K562 (cell line): ENCODE data around the gene GNG7. TPM values are rescaled to one million over a fixed set of nuclear protein-coding genes. Genes with fewer than 3 reads are reported as not detected.

Experiments
- ATAC-seq: fragments of 200-7000 bp; cut with Tn5 transposase; 3 replicates; pipeline ENCODE4 v1.9.1; 2020; ENCODE audit warnings: moderate library complexity
- BruUV-seq: library from RNA; stranded (reverse); fragments of 400-500 nt; replicated peaks from 2 replicates; lab custom pipeline; 2021; lab: Mats Ljungman, UMichigan
- CTCF ChIA-PET: fragments of 300-600 bp; formaldehyde crosslinking; extraction: SDS; loops from one replicate; lab custom pipeline; 2021; ENCODE audit warnings: low intra/inter-chr PET ratio; lab: Yijun Ruan, JAX
- POLR2A ChIA-PET: fragments of 300-600, 350-650 bp; sonication (Branson Sonifier 250); formaldehyde crosslinking; extraction: SDS; loops from one replicate; lab custom pipeline; 2021; ENCODE audit warnings: antibody characterized with exemption, inconsistent platforms; lab: Yijun Ruan, JAX
- DNase-seq, 4 experiments: peaks; one replicate each; pipeline versions ENCODE4 v3.0.0 to v3.0.0-alpha.2; 2011 to 2018; ENCODE audit warnings: low spot score in 3 of 4, mixed read lengths in 3 of 4; ENCODE audit errors: extremely low read depth in 1 of 4
- FAIRE-seq: peaks from 2 replicates; lab custom pipeline; 2011; peaks lifted over from hg19 to GRCh38; lab: Jason Lieb, UNC
- H2AFZ ChIP-seq: 2 replicates; pipeline ENCODE4 v1.6.0; 2011; ENCODE audit warnings: low read depth, low read length, control low read depth, inconsistent platforms
- H3K27ac ChIP-seq: fragments of 200-600 bp; 3 replicates; pipeline ENCODE4 v1.8.0; 2011; ENCODE audit warnings: low read depth, mild to moderate bottlenecking, control low read depth, inconsistent platforms, low read length, moderate library complexity, mixed read lengths; ENCODE audit errors: extremely low read depth
- H3K27me3 ChIP-seq, 2 experiments: fragments of 300-600 bp in 1 of 2; 2 replicates in 1 of 2; 3 replicates in 1 of 2; pipeline versions ENCODE4 v1.6.0 to v1.8.0; 2011; ENCODE audit warnings: inconsistent platforms in 2 of 2, low read length in 2 of 2, mild to moderate bottlenecking in 1 of 2, mixed read lengths in 1 of 2, moderate library complexity in 1 of 2; ENCODE audit not compliant: control insufficient read depth in 2 of 2, insufficient read depth in 2 of 2
- H3K36me3 ChIP-seq: fragments of 300-600 bp; 3 replicates; pipeline ENCODE4 v1.8.0; 2011; ENCODE audit warnings: mild to moderate bottlenecking, low read length, inconsistent platforms; ENCODE audit not compliant: control insufficient read depth, insufficient read depth
- H3K4me1 ChIP-seq, 2 experiments: fragments of 200-600 bp in 1 of 2; replicated peaks in 1 of 2; 2 replicates in 1 of 2; 3 replicates in 1 of 2; pipeline versions ENCODE4 v1.5.1 to v1.8.0; 2011; ENCODE audit warnings: inconsistent platforms in 2 of 2, low read length in 2 of 2, mild to moderate bottlenecking in 1 of 2, mixed read lengths in 1 of 2, moderate library complexity in 1 of 2; ENCODE audit not compliant: control insufficient read depth in 2 of 2, insufficient read depth in 2 of 2
- H3K4me2 ChIP-seq: 2 replicates; pipeline ENCODE4 v1.6.1; 2011; ENCODE audit warnings: low read length, control low read depth, inconsistent platforms, mixed read lengths; ENCODE audit not compliant: insufficient read depth
- H3K4me3 ChIP-seq: fragments of 200-600 bp; sonication (generic), shearing (Covaris generic); 2 replicates; pipeline ENCODE4 v1.5.1; 2016; ENCODE audit warnings: control low read depth, inconsistent platforms
- H3K79me2 ChIP-seq: fragments of 200-600 bp; 3 replicates; pipeline ENCODE4 v1.8.0; 2011; ENCODE audit warnings: low read length, inconsistent platforms; ENCODE audit not compliant: control insufficient read depth, insufficient read depth
- H3K9ac ChIP-seq, 2 experiments: 2 replicates each; pipeline versions ENCODE4 v1.6.0 to v1.6.1; 2011; ENCODE audit warnings: low read depth in 2 of 2, low read length in 2 of 2, control low read depth in 1 of 2, inconsistent platforms in 1 of 2, mild to moderate bottlenecking in 1 of 2, mixed read lengths in 1 of 2; ENCODE audit not compliant: insufficient read depth in 1 of 2
- H3K9me1 ChIP-seq: one replicate; pipeline ENCODE4 v1.6.0; 2011; ENCODE audit warnings: inconsistent platforms, mild to moderate bottlenecking, low read length, moderate library complexity; ENCODE audit not compliant: control insufficient read depth, insufficient read depth
- H3K9me3 ChIP-seq: replicated peaks from 2 replicates; pipeline ENCODE4 v1.5.1; 2011; ENCODE audit warnings: low read depth, low read length, inconsistent platforms; ENCODE audit not compliant: control insufficient read depth, insufficient read depth
- H4K20me1 ChIP-seq: replicated peaks from 2 replicates; pipeline ENCODE4 v1.6.1; 2011; ENCODE audit warnings: low read length, inconsistent platforms, mixed read lengths; ENCODE audit not compliant: control insufficient read depth, insufficient read depth
- CXXC5 ChIP-seq: fragments of 250-450 bp; sonication (Bioruptor Pico); IDR thresholded peaks from 2 replicates; pipeline ENCODE4 v1.8.0; 2022; ENCODE audit warnings: inconsistent platforms, mild to moderate bottlenecking, moderate library complexity
- MBD1 ChIP-seq: fragments of 250-450 bp; sonication (Bioruptor Pico); IDR thresholded peaks from 2 replicates; pipeline ENCODE4 v1.8.0; 2022; ENCODE audit warnings: inconsistent platforms
- SMARCE1 ChIP-seq: fragments of 450-650 bp; IDR thresholded peaks from 2 replicates; pipeline ENCODE4 v1.7.1; 2016; ENCODE audit warnings: mild to moderate bottlenecking
- ZNF324 ChIP-seq: fragments of 250-450 bp; sonication (Bioruptor Pico); IDR thresholded peaks from 2 replicates; pipeline ENCODE4 v1.4.0; 2020; ENCODE audit warnings: mild to moderate bottlenecking
- WGBS: fragments of 100-300 bp; shearing (Covaris generic); methylation state at CpG from one replicate; pipeline ENCODE4 v1.1.6; 2016; ENCODE audit warnings: low coverage, mixed read lengths; ENCODE audit not compliant: insufficient coverage; ENCODE audit errors: missing lambda C conversion rate; 5-methylcytosine and 5-hydroxymethylcytosine counted together
- in situ Hi-C: fragments of 300-500 bp; cut with MboI; formaldehyde crosslinking; loops from 4 replicates; pipeline ENCODE4 v1.15.0; 2018; ENCODE audit warnings: inconsistent platforms, mixed read lengths
- intact Hi-C: fragments of 100-400 bp; cut with micrococcal nuclease; formaldehyde crosslinking; loops from 2 replicates; pipeline ENCODE4 v1.14.2; 2022
- polyA plus RNA-seq, 8 experiments: library from polyadenylated mRNA; depleted of rRNA in 4 of 8; stranded (reverse) in 5 of 8; unstranded in 3 of 8; fragments of >200 nt; fragmentation: Nextera tagmentation in 2 of 8; fragmentation: Illumina TruSeq in 1 of 8; extraction: Ambion mirVana in 2 of 8; extraction: Trizol in 1 of 8; gene quantifications; 2 replicates each; pipeline versions ENCODE4 v1.2.1 to v1.2.3, GENCODE V29; 2011 to 2014; ENCODE audit warnings: inconsistent platforms in 1 of 8, missing spikeins in 1 of 8
- total RNA-seq, 7 experiments: library from RNA; depleted of rRNA in 6 of 7; stranded (reverse); fragments of >200 nt in 6 of 7; fragmentation: Illumina TruSeq in 2 of 7; extraction: Trizol in 2 of 7; gene quantifications; 2 replicates each; pipeline versions ENCODE4 v1.2.1 to v1.2.3, GENCODE V29; 2011 to 2021; ENCODE audit warnings: low replicate concordance in 1 of 7
- TF ChIP-seq, protein P1 (sequence below): sonication (generic); formaldehyde crosslinking; IDR thresholded peaks from 2 replicates; pipeline ENCODE4 v1.8.0; 2023; ENCODE audit warnings: mild to moderate bottlenecking, missing genetic modification reagents
- TF ChIP-seq, protein P2 (sequence below), 2 experiments: fragments of 450-650 bp in 1 of 2; sonication (generic) in 1 of 2; formaldehyde crosslinking in 1 of 2; IDR thresholded peaks; 2 replicates each; pipeline versions ENCODE4 v1.7.1 to v1.9.0; 2016 to 2022; ENCODE audit warnings: inconsistent platforms in 1 of 2, mild to moderate bottlenecking in 1 of 2, missing genetic modification reagents in 1 of 2
- TF ChIP-seq, protein P3 (sequence below): fragments of 450-650 bp; IDR thresholded peaks from one replicate; pipeline ENCODE4 v1.6.1; 2018; ENCODE audit warnings: mild to moderate bottlenecking, moderate library complexity; ENCODE audit not compliant: partially characterized antibody

Gene GNG7
- total and polyA plus RNA-seq, 9 of the 15 experiments (the other 6 are each of a cell fraction or from before 2014, with no cell fraction given), result 0.01 to 0.20 (median 0.06) TPM; not detected in 1

DNA sequence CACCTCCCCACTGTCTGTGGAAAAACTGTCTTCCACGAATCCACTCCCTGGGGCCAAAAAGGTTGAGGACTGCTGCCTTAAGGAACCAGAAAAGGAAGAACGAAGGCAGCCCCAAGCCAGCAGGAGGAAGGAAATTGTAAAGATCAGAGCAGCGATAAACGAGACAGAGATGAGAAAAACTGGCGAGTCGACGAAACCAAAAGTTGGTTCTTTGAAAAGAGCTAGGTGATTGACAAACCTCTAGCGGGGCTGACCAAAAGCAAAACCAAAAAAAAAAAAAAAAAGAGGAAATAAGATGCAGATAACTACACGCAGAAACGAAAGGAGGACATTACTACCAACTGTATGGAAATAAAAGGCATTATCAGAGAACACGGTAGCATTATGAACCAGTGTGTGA, 149.6 kb downstream of the GNG7 start:
- Histone ChIP-seq H3K4me2 (peak overlapping the region; percentile 65), H3K79me2 (no peaks in the 10 kb centered on the region), H3K4me3 (peak overlapping the region; percentile 0; the same call in 1 of the 2 replicates), H3K27ac (peak overlapping the region; percentile 23; the same call in 1 of the 3 replicates), H3K9me3 (no peaks in the 10 kb centered on the region; the same call in 1 of the 2 replicates), H3K36me3 (no peaks in the 10 kb centered on the region), H2AFZ (peak overlapping the region; percentile 71), H3K9me1 (no peaks in the 10 kb centered on the region), H3K27me3 (peaks cover 5 to 22% of the 10 kb centered on the region in 2 experiments; a peak in 3 of 5 replicates), H4K20me1 (no peaks in the 10 kb centered on the region), H3K4me1 (peaks cover 0 to 28% of the 10 kb centered on the region in 2 experiments; a peak in 2 of 5 replicates), H3K9ac (no peak overlapping the region; a peak in 1 of 4 replicates)
- CTCF ChIA-PET, result interaction anchor here (0.6 kb wide), 1 partner anchor 19 kb away, joined by 4 read pairs; no protein-coding TSS in a partner anchor
- peak in 1 of 4 experiments; percentile 14 for DNase-seq
- BruUV-seq, result no TSS peak
- no peak for ATAC-seq
- FAIRE-seq, result no peak
- in situ Hi-C loops, result no loop called here
- intact Hi-C loops, result no loop called here
- POLR2A ChIA-PET, result interaction anchor here (0.6 to 1.3 kb wide), 4 partner anchors 10 to 141 kb away, joined by 3 to 12 read pairs (median 4); partner anchors contain the start of gene GADD45B
- WGBS, result under 1% methylated on average over 10 of the region's 11 CpGs
- peak; percentile 79; the same call in 1 of the 2 replicates for TF ChIP-seq SMARCE1
- TF ChIP-seq, protein P1, sequence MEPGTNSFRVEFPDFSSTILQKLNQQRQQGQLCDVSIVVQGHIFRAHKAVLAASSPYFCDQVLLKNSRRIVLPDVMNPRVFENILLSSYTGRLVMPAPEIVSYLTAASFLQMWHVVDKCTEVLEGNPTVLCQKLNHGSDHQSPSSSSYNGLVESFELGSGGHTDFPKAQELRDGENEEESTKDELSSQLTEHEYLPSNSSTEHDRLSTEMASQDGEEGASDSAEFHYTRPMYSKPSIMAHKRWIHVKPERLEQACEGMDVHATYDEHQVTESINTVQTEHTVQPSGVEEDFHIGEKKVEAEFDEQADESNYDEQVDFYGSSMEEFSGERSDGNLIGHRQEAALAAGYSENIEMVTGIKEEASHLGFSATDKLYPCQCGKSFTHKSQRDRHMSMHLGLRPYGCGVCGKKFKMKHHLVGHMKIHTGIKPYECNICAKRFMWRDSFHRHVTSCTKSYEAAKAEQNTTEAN (CRISPR knock-in tag), result no peak
- TF ChIP-seq CXXC5, result peak; percentile 39; the same call in 1 of the 2 replicates
- TF ChIP-seq, protein P2, sequence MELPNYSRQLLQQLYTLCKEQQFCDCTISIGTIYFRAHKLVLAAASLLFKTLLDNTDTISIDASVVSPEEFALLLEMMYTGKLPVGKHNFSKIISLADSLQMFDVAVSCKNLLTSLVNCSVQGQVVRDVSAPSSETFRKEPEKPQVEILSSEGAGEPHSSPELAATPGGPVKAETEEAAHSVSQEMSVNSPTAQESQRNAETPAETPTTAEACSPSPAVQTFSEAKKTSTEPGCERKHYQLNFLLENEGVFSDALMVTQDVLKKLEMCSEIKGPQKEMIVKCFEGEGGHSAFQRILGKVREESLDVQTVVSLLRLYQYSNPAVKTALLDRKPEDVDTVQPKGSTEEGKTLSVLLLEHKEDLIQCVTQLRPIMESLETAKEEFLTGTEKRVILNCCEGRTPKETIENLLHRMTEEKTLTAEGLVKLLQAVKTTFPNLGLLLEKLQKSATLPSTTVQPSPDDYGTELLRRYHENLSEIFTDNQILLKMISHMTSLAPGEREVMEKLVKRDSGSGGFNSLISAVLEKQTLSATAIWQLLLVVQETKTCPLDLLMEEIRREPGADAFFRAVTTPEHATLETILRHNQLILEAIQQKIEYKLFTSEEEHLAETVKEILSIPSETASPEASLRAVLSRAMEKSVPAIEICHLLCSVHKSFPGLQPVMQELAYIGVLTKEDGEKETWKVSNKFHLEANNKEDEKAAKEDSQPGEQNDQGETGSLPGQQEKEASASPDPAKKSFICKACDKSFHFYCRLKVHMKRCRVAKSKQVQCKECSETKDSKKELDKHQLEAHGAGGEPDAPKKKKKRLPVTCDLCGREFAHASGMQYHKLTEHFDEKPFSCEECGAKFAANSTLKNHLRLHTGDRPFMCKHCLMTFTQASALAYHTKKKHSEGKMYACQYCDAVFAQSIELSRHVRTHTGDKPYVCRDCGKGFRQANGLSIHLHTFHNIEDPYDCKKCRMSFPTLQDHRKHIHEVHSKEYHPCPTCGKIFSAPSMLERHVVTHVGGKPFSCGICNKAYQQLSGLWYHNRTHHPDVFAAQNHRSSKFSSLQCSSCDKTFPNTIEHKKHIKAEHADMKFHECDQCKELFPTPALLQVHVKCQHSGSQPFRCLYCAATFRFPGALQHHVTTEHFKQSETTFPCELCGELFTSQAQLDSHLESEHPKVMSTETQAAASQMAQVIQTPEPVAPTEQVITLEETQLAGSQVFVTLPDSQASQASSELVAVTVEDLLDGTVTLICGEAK (IDR thresholded peaks at IDR 0.05), result peak; percentile 19; the same call in 1 of the 2 replicates
- TF ChIP-seq, protein P2 (CRISPR knock-in tag; IDR thresholded peaks at IDR 0.05), result no peak
- no peak for TF ChIP-seq MBD1 (CRISPR knock-in tag)
- TF ChIP-seq ZNF324 (CRISPR knock-in tag), result no peak
- TF ChIP-seq, protein P3, sequence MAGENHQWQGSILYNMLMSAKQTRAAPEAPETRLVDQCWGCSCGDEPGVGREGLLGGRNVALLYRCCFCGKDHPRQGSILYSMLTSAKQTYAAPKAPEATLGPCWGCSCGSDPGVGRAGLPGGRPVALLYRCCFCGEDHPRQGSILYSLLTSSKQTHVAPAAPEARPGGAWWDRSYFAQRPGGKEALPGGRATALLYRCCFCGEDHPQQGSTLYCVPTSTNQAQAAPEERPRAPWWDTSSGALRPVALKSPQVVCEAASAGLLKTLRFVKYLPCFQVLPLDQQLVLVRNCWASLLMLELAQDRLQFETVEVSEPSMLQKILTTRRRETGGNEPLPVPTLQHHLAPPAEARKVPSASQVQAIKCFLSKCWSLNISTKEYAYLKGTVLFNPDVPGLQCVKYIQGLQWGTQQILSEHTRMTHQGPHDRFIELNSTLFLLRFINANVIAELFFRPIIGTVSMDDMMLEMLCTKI, result no peak
